PFSK-1 (cell line): ENCODE measurements around the gene DOK4.

ENCODE experiments used
- FOXP2 ChIP-seq: optimal IDR thresholded peaks from 2 replicates; pipeline ENCODE3; 2011; ENCODE audit warnings: borderline replicate concordance, control low read depth, inconsistent platforms; ENCODE audit not compliant: insufficient read depth; ENCODE audit errors: extremely low read length, extremely low read depth
- POLR2AphosphoS5 ChIP-seq: IDR thresholded peaks from 2 replicates; pipeline ENCODE4 v1.6.1; 2012; ENCODE audit warnings: low read depth, mild to moderate bottlenecking, control low read depth, low read length, moderate library complexity
- SIN3A ChIP-seq: IDR thresholded peaks from 2 replicates; pipeline ENCODE4 v1.6.1; 2012; ENCODE audit warnings: mild to moderate bottlenecking, low read length, moderate library complexity, borderline replicate concordance; ENCODE audit not compliant: insufficient read depth
- TAF1 ChIP-seq: IDR thresholded peaks from 2 replicates; pipeline ENCODE4 v1.6.1; 2012; ENCODE audit warnings: low read length, control low read depth, borderline replicate concordance; ENCODE audit not compliant: insufficient read depth
- TF ChIP-seq, protein P1 (sequence below), 2 experiments: IDR thresholded peaks; 2 replicates each; pipeline versions ENCODE4 v1.6.1 to v1.8.0; 2011 to 2012; ENCODE audit warnings: low read depth in 2 of 2, low read length in 2 of 2, control low read depth in 1 of 2, inconsistent platforms in 1 of 2, mild to moderate bottlenecking in 1 of 2, moderate library complexity in 1 of 2; ENCODE audit not compliant: insufficient read depth in 1 of 2

DNA sequence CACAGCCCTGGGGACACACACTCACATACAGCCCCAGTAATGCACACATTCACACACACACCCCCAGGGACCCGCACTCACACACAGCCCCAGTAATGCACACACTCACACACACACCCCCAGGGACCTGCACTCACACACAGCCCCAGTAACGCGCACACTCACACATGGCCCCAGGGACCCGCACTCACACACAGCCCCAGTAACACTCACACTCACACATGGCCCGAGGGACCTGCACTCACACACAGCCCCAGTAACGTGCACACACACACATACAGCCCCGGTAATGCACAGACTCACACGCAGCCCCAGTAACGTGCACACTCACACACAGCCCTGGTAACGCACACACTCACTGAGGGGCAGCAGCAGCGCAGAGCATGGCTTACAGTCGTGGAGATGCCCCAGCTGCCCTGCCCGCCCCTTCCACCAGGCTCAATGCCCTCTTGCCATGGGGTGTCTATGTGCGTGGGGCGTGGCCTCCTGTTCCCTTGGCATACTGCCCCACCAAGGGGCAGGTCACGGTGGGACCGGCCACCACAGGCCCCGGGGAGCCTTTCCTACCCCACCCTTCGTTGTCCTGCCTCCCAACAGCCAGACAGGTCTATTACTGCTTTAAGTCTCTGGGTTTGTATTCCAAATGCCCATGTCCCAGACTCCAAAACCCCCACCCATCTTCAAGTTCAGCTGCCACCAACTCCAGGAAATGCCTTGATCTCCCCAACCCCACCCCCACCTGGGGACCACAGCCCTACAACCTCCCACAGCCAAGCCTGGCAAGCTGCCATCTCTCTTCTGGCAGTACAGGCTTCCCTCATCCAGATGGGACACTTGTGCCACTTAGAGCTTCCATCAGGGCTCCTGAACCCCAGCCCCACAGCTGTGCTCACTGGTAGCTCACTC, 47.4 kb upstream of the DOK4 start:
- no peak for TF ChIP-seq SIN3A
- TF ChIP-seq TAF1, result no peak
- no peak for TF ChIP-seq FOXP2
- TF ChIP-seq POLR2AphosphoS5, result no peak
- TF ChIP-seq, protein P1, sequence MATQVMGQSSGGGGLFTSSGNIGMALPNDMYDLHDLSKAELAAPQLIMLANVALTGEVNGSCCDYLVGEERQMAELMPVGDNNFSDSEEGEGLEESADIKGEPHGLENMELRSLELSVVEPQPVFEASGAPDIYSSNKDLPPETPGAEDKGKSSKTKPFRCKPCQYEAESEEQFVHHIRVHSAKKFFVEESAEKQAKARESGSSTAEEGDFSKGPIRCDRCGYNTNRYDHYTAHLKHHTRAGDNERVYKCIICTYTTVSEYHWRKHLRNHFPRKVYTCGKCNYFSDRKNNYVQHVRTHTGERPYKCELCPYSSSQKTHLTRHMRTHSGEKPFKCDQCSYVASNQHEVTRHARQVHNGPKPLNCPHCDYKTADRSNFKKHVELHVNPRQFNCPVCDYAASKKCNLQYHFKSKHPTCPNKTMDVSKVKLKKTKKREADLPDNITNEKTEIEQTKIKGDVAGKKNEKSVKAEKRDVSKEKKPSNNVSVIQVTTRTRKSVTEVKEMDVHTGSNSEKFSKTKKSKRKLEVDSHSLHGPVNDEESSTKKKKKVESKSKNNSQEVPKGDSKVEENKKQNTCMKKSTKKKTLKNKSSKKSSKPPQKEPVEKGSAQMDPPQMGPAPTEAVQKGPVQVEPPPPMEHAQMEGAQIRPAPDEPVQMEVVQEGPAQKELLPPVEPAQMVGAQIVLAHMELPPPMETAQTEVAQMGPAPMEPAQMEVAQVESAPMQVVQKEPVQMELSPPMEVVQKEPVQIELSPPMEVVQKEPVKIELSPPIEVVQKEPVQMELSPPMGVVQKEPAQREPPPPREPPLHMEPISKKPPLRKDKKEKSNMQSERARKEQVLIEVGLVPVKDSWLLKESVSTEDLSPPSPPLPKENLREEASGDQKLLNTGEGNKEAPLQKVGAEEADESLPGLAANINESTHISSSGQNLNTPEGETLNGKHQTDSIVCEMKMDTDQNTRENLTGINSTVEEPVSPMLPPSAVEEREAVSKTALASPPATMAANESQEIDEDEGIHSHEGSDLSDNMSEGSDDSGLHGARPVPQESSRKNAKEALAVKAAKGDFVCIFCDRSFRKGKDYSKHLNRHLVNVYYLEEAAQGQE (IDR thresholded peaks at IDR 0.05; ENCODE audit: insufficient read depth in 1 of 2, low read depth in 2 of 2, low read length in 2 of 2), result no peak
